GF-D8 (cell line): ENCODE data around the gene ANXA11.
A peak's percentile ranks its signal among the peaks of the same experiment; 100 is the strongest.

Experiments
- DNase-seq: peaks from one replicate; lab custom pipeline; 2025; lab: John Stamatoyannopoulos, UW

The ANXA11 gene

GRCh38 chr10:80165173-80165572 is 40.2 kb downstream of the ANXA11 start:
- no peak for DNase-seq

DNA sequence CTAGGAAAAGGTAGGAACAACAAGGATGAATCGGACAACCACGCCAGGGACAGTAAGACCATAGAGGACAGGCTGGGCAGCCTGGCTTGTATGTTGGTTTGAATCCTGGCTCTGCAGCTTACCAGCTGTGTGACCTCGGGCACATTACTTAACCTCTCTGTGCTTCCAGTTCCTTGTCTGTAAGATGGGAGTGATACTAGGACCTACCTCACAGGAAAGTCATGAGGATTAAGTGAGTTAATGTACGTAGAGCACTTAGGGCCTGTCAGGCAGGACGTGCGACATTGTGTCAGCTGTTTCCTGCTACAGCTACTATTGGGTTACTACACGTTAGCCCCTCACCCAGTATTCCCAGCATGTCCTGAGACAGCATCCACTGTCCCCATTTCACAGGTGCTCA is 40.7 kb downstream of the ANXA11 start:
- DNase-seq = no peak

DNA sequence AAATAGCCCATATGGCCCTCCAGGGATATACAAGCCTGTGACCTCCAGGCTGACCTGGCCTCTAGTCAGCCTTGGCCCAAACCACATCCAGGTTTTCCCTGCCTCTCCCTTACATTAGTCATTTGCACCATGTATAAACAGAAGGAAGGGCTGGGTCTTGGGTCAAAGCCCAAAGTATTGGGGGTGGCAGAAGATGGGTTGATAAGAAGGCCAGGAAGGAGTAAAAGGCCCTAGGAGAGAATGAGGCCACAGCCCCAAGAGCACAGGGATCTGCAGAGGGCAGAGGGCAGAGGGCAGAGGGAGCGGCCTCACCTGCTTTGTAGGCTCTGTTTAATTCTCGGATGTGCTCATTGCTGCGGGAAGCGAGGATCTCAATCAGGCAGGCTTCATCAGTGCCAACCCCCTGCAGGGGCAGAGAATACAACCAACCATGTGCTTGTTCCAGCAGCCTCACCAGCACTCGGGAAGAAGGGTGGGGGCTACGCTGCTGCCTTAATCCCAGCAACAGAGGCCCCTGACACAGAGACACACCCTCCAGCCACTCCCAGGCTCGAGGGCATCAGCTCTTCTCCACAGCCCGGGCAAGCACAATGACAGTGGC is 41.5 kb downstream of the ANXA11 start:
- no peak for DNase-seq

GRCh38 chr10:80161321-80162083 is 43.8 kb downstream of the ANXA11 start:
- no peak for DNase-seq

DNA sequence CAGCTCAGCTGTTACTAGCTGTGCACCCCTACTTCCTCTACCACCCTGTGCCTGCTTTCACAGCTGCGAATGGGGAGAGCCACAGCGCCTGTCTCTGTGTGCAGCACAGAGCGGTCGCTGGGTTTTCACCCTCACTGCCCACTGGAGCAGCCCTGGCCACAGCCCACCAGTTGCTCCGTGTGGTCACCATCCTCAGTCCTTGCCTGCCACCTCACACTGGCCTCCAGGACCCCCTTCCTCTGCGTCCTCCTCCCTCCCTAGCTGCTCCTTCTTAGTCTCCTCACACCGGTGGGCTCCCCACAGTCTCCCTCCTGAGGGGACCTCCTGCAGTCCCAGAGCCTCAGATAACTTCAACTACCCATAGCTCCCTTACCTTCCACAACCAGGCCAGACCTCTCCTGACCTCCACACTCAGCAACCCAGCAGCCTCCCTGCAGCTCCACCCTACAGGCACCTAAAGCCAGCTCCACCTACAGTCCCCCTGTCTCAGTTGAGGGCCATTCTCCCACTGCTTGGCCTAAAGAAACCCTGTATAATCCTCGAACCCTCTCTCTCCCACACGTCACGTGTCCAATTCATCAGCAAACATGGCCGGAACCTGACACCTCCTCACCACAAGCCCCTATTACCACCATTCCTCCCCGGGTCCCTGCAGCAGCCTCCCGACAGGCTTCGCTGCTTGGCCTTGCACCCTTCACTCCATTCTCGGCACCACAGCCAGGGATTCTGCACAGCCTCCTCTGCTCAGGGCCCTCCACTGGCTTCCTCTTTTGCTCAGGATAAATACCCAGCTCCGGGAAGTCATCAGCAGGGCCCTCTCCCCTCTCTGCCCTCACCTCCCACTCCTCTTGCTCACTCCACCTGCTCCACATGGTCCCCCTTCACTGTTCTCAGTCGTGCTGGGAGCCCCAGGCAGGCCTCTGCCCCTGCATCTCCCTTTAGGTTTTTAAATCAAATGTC is 44.7 kb downstream of the ANXA11 start:
- DNase-seq = no peak

- DNase-seq = no peak
These were observed 46.0 kb downstream of the ANXA11 start for GRCh38 chr10:80159166-80159873.

- DNase-seq = peak; percentile 71
These were observed 46.7 kb downstream of the ANXA11 start for GRCh38 chr10:80158598-80159127.

GRCh38 chr10:80158126-80158525 is 47.2 kb downstream of the ANXA11 start:
- DNase-seq = no peak

DNA sequence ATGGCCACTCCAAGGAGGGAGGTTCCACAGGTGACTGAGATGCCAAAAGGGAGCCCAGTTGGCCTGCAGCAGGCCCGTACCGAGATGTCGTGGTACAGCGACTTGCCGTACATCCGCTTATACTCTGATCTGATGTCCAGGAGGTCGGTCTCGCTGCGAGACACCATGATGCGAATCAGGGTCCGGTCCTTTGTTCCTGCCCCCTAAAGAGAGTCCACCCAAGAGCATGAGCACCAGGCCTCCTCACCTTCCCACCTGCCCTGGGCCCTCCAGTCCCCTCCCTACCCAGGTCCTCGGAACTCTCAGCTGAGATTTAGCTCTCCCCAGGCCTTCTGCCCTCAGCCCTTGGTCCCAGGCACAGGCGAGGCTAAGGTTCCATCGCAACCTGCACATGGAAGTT is 47.8 kb downstream of the ANXA11 start:
- DNase-seq = no peak

DNA sequence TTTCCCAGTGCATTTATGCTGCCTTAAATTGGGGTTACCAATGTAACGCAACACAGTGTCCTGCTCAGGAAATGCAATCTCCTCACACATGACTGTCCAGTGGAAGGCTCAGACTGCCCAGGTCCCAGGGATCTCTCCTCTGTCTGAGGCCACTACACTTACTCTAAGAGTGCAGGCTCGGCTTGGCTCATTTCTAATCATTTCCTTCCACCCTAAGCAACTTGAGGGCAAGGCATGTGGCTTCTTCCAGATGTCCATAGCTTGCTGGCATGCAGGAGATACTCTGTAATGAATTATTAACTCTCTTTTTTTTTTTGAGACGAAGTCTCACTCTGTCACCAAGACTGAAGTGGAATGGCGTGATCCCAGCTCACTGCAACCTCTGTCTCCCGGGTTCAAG is 49.1 kb downstream of the ANXA11 start:
- DNase-seq = no peak

GRCh38 chr10:80155696-80156215 is 49.6 kb downstream of the ANXA11 start:
- no peak for DNase-seq

DNA sequence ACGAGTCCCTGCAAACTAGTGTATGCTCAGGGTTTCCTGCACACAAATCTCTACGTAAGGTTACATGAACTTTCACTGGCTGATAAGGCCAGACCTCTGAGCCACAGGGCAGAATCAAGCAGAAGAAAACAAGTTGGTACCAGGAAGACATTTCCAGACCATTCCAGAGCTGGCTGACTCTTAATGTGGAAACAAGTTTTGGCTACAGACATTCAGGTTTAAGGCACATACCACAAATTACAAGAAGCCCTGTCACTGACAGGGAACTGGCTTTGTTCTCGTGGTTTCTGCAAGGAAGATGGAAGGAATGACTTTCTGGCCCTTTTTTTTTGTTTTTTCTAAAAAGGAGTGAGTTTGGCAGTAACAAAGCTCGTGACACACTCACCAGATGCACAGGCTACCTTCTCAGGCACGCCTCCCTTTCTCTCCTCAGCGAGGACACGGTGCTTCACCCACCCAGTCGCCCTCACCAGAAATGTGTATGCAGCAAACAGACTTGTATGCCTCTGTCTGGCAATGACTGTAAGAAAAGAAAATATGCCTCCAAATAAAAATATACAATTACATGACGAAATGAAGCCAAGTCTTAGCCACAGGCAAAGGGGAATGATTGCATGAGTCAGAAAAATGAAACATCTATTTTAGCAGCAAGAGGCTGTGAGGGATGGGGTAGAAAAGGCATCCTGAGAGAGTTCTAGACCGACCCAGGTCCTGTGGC is 50.2 kb downstream of the ANXA11 start:
- no peak for DNase-seq

- DNase-seq = no peak
These were observed 50.7 kb downstream of the ANXA11 start for GRCh38 chr10:80154626-80154977.

- DNase-seq = no peak
These were observed 51.9 kb downstream of the ANXA11 start for GRCh38 chr10:80153460-80153859.

- no peak for DNase-seq
These were observed 52.5 kb downstream of the ANXA11 start for GRCh38 chr10:80152820-80153219.

DNA sequence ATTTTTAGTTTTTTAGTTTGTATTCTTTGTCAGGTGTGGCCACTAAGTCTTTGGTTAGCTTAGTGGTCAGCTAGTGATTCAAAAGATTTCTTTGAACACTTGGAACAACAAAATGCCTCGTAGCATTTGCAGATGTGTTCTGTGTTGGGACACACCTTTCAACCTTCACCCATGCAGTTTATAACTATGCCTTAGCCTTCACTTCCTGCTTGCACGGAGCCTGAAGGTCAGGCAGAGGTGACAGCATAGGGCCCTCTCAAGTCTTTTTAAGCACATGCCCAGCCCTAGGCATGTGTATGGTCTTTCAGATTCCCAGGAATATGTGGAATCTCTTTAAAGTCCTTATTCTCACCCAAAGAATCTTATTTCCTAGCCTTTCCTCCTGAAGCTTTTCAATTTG is 55.2 kb downstream of the ANXA11 start:
- DNase-seq = no peak

DNA sequence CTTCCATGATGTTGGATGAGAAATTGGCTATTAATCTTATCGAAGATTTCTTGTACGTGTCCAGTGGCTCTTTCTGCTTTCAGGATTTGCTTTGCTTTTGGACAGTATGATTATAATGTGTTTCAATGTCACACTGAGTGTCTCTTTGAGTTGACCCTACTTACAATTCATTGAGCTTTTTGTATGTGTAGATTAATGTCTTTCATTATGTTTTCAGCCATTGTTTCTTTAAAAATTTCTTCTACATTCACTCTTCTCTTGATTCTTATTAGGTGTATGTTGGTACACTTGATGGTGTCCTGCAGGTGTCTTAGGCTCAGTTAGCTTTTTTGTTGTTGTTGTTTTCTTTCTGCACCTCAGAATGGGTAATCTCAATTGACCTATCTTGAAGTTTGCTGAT is 56.2 kb downstream of the ANXA11 start:
- no peak for DNase-seq

GRCh38 chr10:80148166-80148805 is 57.1 kb downstream of the ANXA11 start:
- DNase-seq = no peak

DNA sequence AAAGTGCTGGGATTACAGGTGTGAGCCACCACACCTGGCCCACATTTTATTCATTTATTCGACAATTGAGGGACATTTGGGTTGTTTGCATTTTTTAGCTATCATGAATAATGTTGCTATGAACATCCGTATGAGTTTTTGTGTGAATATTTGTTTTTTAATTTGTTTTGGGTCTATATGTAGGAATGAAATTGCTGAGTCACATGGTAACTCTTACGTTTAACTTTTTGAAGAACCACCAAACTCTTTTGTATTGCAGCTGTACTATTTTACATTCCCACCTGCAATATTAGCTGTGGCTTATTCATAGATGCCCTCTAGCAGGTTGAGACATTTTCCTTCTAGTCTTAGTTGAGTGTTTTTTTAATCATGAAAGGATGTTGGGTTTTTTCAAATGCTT is 58.4 kb downstream of the ANXA11 start:
- DNase-seq = no peak
